ENCODE results near the gene KCNK13. TPM values are rescaled to one million over a fixed set of nuclear protein-coding genes. Genes with fewer than 3 reads are reported as not detected.

KCNK13 gene
- total and polyA plus RNA-seq, 2 of the 13 experiments (the other 11 are each of a cell fraction or from before 2014, with no cell fraction given), result 0.08 to 0.29 TPM

GRCh38 chr14:90159688-90160087, 97.9 kb downstream of the KCNK13 start:
- H3K9me3 ChIP-seq (ENCODE audit: low read length), result no peaks in the 10 kb centered on the region
- no peak overlapping the region for H3K4me3 ChIP-seq (replicated peaks in 1 of 3; ENCODE audit: insufficient read depth in 1 of 3, low read depth in 2 of 3, low read length in 3 of 3)
- FAIRE-seq, result no peak
- H3K9ac ChIP-seq (ENCODE audit: insufficient read depth, low read depth, low read length), result no peak overlapping the region
- DNase-seq (ENCODE audit: low spot score), result no peak
- intact Hi-C loops (cut with micrococcal nuclease; ENCODE audit: unreplicated experiment), result no loop called here
- in situ Hi-C loops (cut with HindIII; ENCODE audit: extremely low pct_ligation_motif_present, low pct_unique_long_range_greater_than_20kb), result no loop called here
- H2AFZ ChIP-seq (ENCODE audit: low read length), result no peak overlapping the region
- no peaks in the 10 kb centered on the region for H3K79me2 ChIP-seq (ENCODE audit: insufficient read depth, low read length)
- no TSS peak for BruUV-seq (replicated peaks)
- no peaks in the 10 kb centered on the region for H4K20me1 ChIP-seq (ENCODE audit: insufficient read depth, low read length)
- H3K27ac ChIP-seq (ENCODE audit: extremely low read length, insufficient read depth, low read length), result no peak overlapping the region
- peaks cover 0 to 4% of the 10 kb centered on the region in 2 experiments; a peak in 2 of 5 replicates for H3K27me3 ChIP-seq (ENCODE audit: control insufficient read depth in 1 of 2, insufficient read depth in 2 of 2, low read length in 2 of 2)
- 0% methylated on average over 4 of the region's 4 CpGs for WGBS (ENCODE audit: low lambda C conversion rate)
- H3K4me2 ChIP-seq (ENCODE audit: low read depth, low read length), result no peak overlapping the region
- TF ChIP-seq ZNF629 (CRISPR knock-in tag; conservative IDR thresholded peaks at IDR 0.05) (no peak), ZMYM3 (CRISPR knock-in tag; IDR thresholded peaks at IDR 0.05) (no peak), HES4 (CRISPR knock-in tag; IDR thresholded peaks at IDR 0.05; ENCODE audit: borderline replicate concordance) (no peak), TIGD3 (CRISPR knock-in tag; IDR thresholded peaks at IDR 0.05; ENCODE audit: borderline replicate concordance) (no peak), RAD51 (IDR thresholded peaks at IDR 0.05; ENCODE audit: borderline replicate concordance) (no peak), ZNF703 (CRISPR knock-in tag; IDR thresholded peaks at IDR 0.05; ENCODE audit: borderline replicate concordance) (no peak), KDM2A (CRISPR knock-in tag; IDR thresholded peaks at IDR 0.05; ENCODE audit: borderline replicate concordance, low read depth) (no peak), HCFC1 (IDR thresholded peaks at IDR 0.05; ENCODE audit: low read depth, low read length) (no peak), FOXA1 (IDR thresholded peaks at IDR 0.05) (no peak), FOXA1 (CRISPR knock-in tag; IDR thresholded peaks at IDR 0.05) (no peak), PCBP2 (optimal IDR thresholded peaks at IDR 0.05; ENCODE audit: low read depth, low read length, poor library complexity, severe bottlenecking) (no peak), ZNF724P (CRISPR knock-in tag; IDR thresholded peaks at IDR 0.05; ENCODE audit: borderline replicate concordance) (no peak), ZNF614 (CRISPR knock-in tag; IDR thresholded peaks at IDR 0.05; ENCODE audit: borderline replicate concordance) (no peak), KDM4B (CRISPR knock-in tag; IDR thresholded peaks at IDR 0.05) (no peak)
- peaks cover 10% of the 10 kb centered on the region; the same call in 1 of the 2 replicates for H3K4me1 ChIP-seq (ENCODE audit: insufficient read depth, low read length)
- no peaks in the 10 kb centered on the region for H3K36me3 ChIP-seq (replicated peaks in 1 of 2; ENCODE audit: control insufficient read depth in 1 of 2, insufficient read depth in 2 of 2, low read length in 2 of 2)
- ChIA-PET POLR2A (no interaction called here), CTCF (ENCODE audit: low intra/inter-chr PET ratio, low total read pairs) (no interaction called here)
- no peak for ATAC-seq

Data from HepG2 (cell line).